ENCODE data around the gene STRADB. TPM values are rescaled to one million over a fixed set of nuclear protein-coding genes. Genes with fewer than 3 reads are reported as not detected.
"Not testable (repeated sequence)": the region's sequence is repeated elsewhere in the genome, so short reads cannot be mapped to it uniquely, and the experiment has no call there.

Gene STRADB
- total RNA-seq, 1 donor from 2014 or later: 41.5 TPM

DNA sequence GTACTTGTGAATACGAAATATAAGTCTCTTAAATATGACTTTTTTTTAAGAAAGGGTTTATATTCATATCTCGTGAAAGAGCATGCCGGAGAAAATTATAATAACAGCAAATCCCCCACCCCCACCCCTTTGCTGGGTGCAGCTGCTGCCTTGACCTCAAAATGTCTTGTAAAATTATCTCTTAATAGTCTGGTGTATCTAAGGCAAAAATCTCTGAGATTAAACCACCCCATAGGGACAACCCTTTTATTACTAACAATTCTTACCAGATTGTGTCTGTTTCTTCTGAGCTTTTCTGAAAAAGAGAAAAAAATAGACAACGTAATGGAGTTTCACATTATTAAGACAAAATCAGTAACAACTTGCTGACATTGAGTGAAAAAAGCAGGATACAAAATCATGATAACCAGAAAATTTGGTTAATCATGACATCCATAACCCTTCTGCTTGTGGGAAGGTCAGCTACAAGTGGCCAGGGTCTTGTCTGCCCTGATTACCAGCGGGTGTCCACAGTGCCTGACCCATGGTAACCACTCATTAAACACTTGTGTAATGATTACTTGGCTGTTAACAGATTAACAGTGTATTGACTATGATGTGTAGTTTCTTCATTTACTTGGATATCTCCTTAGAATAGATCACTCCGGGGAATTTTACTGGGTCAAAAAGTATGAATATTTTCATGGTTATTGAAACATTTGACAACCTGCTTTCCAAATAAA is 1.5 kb downstream of the STRADB start:
- intact Hi-C loops (cut with DNase I): loop anchor here (5.0 to 10.0 kb wide), 2 partner anchors 188 to 641 kb away; partner anchors contain the start of genes BZW1 and CASP8
- DNase-seq (ENCODE audit: low spot score): no peak

DNA sequence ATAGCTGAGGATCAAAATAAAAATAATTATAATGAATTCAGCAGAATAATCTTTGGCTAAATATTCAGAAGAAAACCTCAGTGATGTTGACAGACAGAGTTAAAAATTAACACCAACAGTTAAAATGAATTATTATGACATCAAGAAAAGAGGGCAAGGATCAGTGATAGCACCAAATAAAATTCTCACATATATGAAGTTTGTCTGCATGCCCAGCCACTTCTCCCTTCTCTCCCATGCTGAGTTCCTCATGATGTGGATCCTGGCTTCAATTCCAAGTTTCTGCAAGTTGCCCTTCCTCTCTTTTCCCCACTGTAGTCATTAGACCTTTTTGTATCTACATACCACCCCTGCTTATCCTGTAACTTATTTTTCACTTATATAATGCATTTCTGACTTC is 6.8 kb downstream of the STRADB start:
- DNase-seq (ENCODE audit: low spot score): no peak
- intact Hi-C loops (cut with DNase I): loop anchor here (10.0 kb wide), 1 partner anchor 194 kb away; the partner anchor contains the start of gene CASP8

DNA sequence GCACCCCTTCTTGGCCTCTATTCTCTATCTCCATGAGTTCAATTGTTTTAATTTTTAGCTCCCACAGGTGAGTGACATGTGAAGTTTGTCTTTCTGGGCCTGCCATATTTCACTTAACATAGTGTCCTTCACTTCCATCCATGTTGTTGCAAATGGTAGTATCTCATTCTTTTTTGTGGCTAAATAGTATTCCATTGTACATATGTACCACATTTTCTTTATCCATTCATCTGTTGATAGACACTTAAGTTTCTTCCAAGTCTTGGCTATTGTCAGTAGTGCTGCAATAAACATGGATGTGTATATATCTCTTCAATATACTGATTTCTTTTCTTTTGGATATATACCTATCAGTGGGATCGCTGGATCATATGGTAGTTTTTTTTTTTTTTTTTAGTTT is 9.0 kb downstream of the STRADB start:
- intact Hi-C loops (cut with DNase I): no loop called here
- no peak for DNase-seq (ENCODE audit: low spot score)

DNA sequence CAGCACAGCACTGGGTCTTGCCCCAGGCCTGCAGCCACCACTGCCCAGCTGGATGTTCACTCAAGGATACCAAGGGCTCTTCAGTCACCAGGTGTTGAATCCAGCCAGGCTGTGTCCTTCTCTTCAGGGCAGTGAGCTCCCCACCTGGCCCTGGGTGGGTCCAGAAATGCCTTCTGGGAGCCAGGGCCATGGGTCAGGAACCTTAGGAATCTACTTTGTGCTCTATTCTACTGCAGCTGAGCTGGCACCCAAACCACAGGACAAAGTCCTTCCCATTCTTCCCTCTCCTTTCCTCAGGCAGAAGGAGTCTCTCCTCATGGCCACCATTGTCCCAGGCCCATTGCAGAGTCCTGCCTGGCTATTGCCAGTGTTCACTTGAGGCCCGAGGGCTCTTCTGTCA is 13.0 kb downstream of the STRADB start:
- DNase-seq (ENCODE audit: low spot score): no peak
- intact Hi-C loops (cut with DNase I): no loop called here

DNA sequence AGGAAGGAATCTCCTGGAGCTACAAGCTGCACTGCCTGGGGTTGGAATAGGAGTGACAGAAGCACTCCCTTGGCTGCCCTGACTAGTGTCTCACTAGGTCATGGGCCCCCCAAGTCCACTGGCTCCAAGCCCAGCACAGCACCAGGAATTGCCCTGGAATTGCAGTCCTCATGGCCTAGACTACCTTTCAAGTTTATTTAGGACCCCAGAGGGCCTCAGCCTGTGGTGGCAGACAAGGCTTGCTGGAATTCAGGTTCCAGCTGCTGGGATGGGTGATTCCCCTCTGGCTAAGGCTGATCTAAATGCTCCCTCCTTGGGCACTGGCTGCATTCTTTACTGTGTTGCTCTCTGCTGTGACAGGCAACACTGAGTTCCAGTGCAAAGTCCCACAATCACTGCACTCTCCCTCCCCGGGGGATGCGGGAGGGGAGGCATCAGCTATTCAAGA is 14.0 kb downstream of the STRADB start:
- intact Hi-C loops (cut with DNase I): no loop called here
- no peak for DNase-seq (ENCODE audit: low spot score)

DNA sequence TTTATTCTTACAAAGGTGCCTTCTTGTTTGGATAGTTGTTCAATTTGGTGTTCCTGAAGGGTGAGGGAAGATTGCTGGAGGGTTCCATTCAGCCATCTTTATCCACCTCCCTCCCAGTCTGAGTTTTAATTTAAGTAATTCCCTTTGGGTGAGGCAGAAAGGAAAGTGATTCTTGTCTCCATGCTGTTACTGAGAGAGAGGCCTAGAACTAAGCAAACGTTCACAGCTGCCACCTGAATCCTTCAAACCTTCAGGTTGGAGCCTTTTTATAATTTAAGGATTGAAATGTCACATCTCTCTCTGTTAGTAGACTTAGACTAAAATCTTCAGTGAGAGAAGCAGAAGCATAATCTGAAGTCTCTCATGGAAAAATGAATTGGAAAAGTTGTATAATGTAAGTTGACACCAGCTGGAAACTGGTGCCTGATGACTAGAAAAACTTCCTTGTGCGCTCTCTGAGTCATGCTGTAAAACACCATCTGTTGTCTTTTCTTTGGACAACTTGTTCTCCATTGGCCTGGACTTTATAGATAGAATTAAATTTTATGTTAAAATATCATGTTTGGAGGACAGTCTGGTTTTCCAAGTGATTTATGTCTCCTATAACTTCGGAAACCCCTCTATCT is 14.6 kb downstream of the STRADB start:
- no peak for DNase-seq (ENCODE audit: low spot score)

DNA sequence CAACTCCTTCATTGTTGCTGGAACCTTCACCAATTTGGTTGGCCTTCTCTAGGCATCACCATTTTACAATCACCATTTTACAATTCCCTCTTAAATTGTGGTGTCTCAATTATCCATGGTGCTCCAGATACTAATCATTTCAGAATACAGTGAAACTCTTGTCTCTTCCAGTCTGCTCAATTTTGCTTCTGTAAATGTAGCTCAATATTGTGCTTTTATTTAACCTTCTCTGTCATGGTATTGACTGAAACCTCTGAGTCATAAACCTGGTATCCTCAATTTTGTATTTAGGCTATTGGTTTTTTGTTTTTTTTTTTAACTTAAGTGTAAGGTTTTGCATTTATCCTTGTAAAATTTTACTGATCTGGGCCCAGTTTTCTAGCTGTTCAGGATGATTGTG is 16.1 kb downstream of the STRADB start:
- DNase-seq (ENCODE audit: low spot score): no peak
- intact Hi-C loops (cut with DNase I): no loop called here

More for the DNA sequence above, 14.6 kb downstream of the STRADB start:
- intact Hi-C loops (cut with DNase I): no loop called here

DNA sequence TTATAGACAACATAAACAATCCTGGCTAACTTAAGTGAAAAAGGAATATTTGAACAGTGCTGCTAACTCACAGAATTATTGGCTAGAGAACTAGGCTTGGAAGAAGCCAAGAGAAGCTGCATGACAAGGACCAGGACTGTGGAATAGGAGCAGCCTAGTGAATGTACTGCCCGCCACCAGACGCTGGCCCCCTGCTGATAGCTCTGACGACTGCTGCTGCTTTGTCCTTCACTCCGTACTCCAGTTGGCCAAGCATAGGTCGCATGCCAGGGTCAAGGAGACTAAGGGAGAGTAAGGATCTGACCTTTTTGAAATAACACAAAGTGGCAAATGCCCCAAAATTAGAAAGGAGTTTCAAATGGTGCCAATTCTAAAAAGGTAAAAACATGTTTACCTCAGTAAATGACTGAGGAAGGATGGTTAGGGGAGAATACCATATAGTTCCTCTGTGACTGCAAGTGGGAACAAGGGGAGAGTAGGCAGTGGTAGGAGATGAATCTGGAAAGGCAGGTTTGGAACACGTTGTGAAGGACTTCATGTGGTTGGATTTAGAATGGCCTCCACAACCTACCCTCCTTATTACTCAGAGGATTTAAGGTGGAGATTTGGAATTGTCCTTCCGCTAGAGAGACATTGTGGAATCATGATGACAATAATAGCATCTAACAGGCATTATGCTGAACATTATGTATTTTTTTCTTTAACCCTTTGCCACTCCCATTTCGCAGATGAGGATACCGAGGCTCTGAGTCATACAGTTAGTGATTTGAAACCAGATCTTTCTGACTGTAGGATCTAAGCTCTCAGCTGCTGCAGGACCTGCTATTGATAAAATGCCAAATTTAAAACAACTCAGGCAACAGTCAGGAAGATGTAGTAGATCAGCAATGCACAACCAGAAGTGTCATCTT is 19.5 kb downstream of the STRADB start:
- intact Hi-C loops (cut with DNase I): no loop called here
- DNase-seq (ENCODE audit: low spot score): no peak

DNA sequence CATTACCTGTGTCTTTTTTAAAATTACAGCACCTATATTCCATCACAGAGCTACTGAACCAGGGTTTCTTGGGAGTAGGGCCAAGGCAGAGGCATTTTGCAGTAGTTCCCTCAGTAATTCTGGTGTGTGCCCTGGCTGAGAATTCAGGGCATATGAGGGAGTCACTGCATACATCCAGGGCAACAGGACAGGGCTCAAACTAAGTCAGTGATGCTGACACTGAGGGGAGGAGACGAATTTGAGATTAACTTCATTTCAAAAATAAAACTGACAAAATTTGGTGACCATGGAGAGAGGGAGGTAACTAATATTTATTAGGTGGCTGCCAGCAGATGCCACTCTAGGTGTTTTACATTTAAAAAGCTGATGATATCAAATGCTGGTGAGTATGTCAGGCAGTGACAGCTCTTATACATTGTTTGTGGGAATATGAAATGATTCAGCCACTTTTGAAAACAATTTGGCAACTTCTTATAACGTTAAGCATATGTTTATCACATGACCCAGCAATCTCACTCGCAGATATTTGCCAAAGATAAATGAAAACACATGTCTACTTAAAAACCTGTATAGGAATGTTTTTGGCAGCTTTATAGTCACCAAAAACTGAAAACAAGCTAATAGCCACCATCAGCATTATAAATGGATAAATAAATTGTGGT is 20.3 kb downstream of the STRADB start:
- intact Hi-C loops (cut with DNase I): no loop called here
- DNase-seq (ENCODE audit: low spot score): no peak

DNA sequence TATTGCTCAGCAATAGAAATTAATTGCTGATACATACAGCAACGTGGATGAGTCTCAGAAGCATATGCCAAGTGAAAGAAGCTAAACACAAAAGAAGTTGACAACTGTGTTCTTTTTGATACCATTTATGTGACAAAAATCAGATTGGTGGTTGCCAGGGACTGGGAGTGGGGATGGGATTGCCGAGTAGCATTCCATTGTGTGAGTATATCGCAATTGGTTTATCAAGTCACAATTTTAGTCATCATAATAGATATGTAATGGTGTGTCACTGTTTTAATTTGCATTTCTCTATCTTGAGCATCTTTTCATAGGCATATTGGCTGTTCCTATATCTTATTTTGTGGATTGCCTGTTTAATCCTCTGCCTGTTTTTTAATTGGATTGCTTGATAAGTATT is 20.9 kb downstream of the STRADB start:
- intact Hi-C loops (cut with DNase I): no loop called here
- DNase-seq (ENCODE audit: low spot score): no peak

DNA sequence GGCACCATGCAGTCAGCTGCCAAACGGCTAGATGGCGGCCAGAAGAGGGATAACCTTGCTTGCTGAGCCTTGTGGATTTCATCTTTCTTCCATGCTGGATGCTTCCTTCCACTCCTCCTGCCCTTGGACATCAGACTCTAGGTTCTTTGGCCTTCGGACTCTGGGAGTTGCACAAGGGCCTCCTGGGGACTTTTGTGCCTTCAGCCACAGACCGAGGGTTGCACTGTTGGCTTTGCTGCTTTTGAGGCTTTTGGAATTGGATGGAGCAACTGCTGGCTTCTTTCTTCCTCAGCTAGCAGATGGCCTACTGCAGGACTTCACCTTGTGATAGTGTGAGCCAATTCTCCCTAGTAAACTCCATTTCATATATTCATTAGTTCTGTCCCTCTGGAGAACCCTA is 31.0 kb downstream of the STRADB start:
- intact Hi-C loops (cut with DNase I): no loop called here
- DNase-seq (ENCODE audit: low spot score): no peak

DNA sequence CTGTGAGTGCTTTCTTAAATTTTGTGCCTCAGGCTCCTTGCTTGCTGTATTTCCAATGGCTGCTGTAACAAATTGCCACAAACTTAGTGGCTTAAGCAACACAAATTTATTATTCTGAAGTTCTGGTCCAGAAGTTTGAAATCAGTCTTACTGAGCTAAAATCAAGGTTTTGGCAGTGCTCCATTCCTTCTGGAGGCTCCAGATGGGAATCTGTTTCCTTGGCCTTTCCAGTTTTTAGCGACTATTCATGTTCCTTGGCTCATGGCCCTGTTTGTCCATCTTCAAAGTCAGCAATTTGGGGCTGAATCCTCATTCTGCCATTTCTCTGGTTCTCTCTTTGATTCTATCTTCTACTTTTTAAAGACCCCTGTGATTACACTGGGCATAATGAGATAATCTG is 31.8 kb downstream of the STRADB start:
- no peak for DNase-seq (ENCODE audit: low spot score)
- intact Hi-C loops (cut with DNase I): no loop called here

DNA sequence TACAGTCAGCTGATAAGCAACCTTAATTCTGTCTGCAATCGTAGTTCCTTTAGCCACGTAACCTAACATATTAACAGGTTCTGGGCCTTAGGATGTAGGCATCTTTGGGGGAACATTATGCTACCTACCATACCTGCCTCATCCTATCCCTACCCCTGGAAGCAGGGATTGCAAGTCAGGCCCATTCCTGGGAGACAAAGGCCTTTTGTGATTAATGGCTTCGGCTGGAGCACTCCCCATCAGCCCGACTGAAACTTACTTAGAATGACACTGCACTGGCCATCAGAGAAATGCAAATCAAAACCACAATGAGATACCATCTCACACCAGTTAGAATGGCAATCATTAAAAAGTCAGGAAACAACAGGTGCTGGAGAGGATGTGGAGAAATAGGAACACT is 32.2 kb downstream of the STRADB start:
- intact Hi-C loops (cut with DNase I); DNase-seq (ENCODE audit: low spot score): not testable (repeated sequence)

DNA sequence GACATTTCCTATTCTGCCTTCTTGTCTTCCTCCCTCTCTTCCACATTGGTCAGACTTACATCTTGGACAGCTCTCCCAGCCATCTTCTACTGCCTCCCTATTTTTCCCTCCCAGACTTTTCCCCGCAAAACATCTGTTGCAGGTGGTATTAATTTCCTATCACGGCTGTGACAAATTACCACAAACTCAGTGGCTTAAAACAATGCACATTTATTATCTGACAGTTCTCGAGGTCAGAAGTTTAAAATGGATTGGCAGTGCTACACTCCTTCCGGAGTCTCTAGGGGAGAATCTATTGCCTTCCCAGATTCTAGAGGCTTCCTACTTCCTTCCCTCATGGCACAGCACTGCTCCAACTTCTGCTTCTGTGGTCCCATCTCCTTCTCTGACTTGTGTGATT is 33.3 kb downstream of the STRADB start:
- DNase-seq (ENCODE audit: low spot score): no peak
- intact Hi-C loops (cut with DNase I): no loop called here

DNA sequence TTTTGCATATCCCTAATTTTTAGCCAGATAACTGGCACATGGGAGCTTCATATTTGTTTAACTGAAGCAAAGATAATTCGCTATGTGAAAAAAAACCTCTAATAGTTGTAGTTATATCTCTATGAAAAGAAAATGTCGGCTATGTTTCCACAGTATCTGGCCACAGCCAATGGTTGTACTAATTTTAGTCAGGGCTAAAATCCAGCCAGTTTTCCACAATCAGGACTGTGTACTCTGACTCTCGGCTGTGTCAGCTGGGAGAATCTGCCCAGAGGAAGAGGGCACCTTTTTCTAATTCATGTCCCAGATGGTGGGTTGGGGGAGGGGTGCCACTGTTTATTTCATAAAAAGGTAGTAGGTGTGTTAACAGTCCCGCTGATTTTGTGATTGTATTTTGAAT is 38.8 kb downstream of the STRADB start:
- intact Hi-C loops (cut with DNase I): no loop called here

DNA sequence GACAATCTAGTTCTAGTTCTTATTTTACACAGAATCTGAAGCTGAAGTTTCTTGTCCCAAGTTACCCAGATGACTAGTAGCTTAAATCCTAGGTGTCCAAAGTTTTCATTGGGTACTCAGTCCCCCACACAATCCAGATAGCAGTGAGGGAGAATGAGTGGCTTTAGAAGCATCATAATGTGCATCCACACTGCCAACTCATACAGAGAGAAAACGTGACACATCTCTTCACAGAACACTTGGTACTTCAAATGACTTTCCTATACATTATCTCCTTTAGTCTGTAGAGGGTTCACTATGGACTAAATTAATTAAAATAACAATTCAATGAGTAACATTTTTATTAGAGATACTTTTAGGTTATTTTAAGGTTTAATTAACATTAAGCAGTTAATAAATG is 45.2 kb downstream of the STRADB start:
- intact Hi-C loops (cut with DNase I): no loop called here
- no peak for DNase-seq (ENCODE audit: low spot score)

More for the DNA sequence above, 38.8 kb downstream of the STRADB start:
- no peak for DNase-seq (ENCODE audit: low spot score)

DNA sequence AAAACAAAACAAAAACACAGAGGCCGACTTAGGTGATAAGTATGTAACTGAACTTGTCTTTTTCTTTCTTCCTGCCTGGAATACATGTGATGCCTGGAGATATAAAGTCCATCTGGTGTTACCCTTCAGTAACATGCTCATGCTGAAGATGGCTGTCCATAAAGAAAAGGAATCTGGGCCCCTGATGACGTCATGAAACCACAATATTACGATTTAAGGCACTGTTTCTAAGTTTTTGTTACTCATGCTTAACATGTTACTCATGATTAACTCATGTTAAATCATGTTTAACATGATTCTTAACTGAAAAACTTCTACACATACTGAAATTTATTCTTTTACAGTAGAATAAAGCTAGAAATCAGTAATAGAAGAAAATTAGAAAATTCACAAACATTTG is 49.0 kb downstream of the STRADB start:
- intact Hi-C loops (cut with DNase I): no loop called here
- DNase-seq (ENCODE audit: low spot score): no peak

DNA sequence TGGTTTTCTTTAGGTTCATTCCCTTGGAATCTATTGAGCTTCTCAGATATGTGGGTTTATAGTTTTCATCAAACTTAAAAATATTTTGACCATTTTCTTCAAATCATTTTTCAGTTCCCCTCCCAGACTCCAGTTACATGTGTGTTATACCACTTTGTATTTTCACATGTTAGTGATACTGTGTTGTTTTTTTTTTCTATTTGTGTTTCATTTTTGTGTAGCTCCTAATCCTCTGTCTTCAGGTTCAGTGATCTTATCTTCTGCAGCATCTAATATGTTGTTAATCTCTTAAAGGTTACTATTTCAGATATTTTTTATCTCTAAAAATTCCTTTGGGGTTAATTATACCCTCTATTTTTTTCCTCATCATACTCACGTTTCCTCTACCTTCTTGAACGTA is 51.2 kb downstream of the STRADB start:
- no peak for DNase-seq (ENCODE audit: low spot score)
- intact Hi-C loops (cut with DNase I): no loop called here

DNA sequence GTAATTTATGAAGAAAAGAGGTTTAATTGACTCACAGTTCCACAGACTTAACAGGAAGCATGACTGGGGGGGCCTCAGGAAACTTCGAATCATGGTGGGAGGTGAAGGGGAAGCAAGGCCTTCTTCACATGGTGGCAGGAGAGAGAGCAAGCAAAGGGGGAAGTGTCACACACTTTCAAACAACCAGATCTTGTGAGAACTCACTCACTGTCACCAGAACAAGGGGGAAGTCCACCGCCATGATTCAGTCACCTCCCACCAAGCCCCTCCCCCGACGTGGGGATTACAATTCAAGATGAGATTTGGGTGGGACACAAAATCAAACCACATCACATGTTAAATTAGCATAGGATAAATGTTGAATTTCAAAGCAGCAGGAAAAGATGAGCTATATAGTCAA is 56.2 kb downstream of the STRADB start:
- intact Hi-C loops (cut with DNase I): no loop called here
- DNase-seq (ENCODE audit: low spot score): no peak

DNA sequence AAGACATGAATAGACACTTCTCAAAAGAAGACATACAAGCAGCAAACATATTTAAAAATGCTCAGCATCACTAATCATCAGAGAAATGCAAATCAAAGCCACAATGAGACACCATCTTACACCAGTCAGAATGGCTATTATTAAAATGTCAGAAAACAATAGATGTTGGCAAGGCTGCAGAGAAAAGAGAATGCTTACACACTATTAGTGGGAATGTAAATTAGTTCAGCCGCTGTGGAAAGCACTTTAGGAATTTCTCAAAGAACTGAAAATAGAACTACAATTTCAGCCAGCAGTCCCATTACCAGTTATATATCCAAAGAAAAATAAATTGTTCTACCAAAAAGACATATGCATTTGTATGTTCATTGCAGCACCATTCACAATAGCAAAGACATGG is 61.7 kb downstream of the STRADB start:
- no peak for DNase-seq (ENCODE audit: low spot score)
- intact Hi-C loops (cut with DNase I): no loop called here
